ENCODE data around the gene TRIM65. TPM values are rescaled to one million over a fixed set of nuclear protein-coding genes. Genes with fewer than 3 reads are reported as not detected.

The TRIM65 gene
- total and polyA plus RNA-seq, 4 donors: 11.7 to 24.8 (median 18.1) TPM

GRCh38 chr17:75919611-75920010, 22.9 kb upstream of the TRIM65 start:
- DNase-seq (ENCODE audit: low read depth in 4 of 6, low spot score in 6 of 6): no peak
- Histone ChIP-seq H3K4me3 (ENCODE audit: low read depth, low read length) (no peak overlapping the region), H3K36me3 (ENCODE audit: control insufficient read depth, insufficient read depth, low read length) (peaks cover 76% of the 10 kb centered on the region), H3K9me3 (ENCODE audit: control insufficient read depth, insufficient read depth, low read length) (no peaks in the 10 kb centered on the region), H3K4me1 (ENCODE audit: control insufficient read depth, insufficient read depth, low read length) (no peaks in the 10 kb centered on the region), H3K27ac (ENCODE audit: low read depth, low read length) (no peak overlapping the region), H3K27me3 (ENCODE audit: control insufficient read depth, insufficient read depth, low read length) (no peaks in the 10 kb centered on the region)
- WGBS (ENCODE audit: insufficient coverage): 91% methylated on average over 22 of the region's 22 CpGs

- Histone ChIP-seq H3K4me3 (ENCODE audit: low read depth, low read length) (no peak overlapping the region), H3K36me3 (ENCODE audit: control insufficient read depth, insufficient read depth, low read length) (peaks cover 79% of the 10 kb centered on the region), H3K27me3 (ENCODE audit: control insufficient read depth, insufficient read depth, low read length) (no peaks in the 10 kb centered on the region), H3K27ac (ENCODE audit: low read depth, low read length) (no peak overlapping the region), H3K9me3 (ENCODE audit: control insufficient read depth, insufficient read depth, low read length) (no peaks in the 10 kb centered on the region), H3K4me1 (ENCODE audit: control insufficient read depth, insufficient read depth, low read length) (no peaks in the 10 kb centered on the region)
- DNase-seq (ENCODE audit: low read depth in 4 of 6, low spot score in 6 of 6): no peak
- WGBS (ENCODE audit: insufficient coverage): 95% methylated on average over 24 of the region's 31 CpGs
These were observed 21.2 kb upstream of the TRIM65 start for GRCh38 chr17:75917917-75918445.

GRCh38 chr17:75917141-75917916, 20.6 kb upstream of the TRIM65 start:
- Histone ChIP-seq H3K4me1 (ENCODE audit: control insufficient read depth, insufficient read depth, low read length) (no peaks in the 10 kb centered on the region), H3K36me3 (ENCODE audit: control insufficient read depth, insufficient read depth, low read length) (peaks cover 72% of the 10 kb centered on the region), H3K27me3 (ENCODE audit: control insufficient read depth, insufficient read depth, low read length) (no peaks in the 10 kb centered on the region), H3K4me3 (ENCODE audit: low read depth, low read length) (no peak overlapping the region), H3K9me3 (ENCODE audit: control insufficient read depth, insufficient read depth, low read length) (no peaks in the 10 kb centered on the region), H3K27ac (ENCODE audit: low read depth, low read length) (no peak overlapping the region)
- DNase-seq (ENCODE audit: low read depth in 4 of 6, low spot score in 6 of 6): no peak
- 88% methylated on average over 21 of the region's 23 CpGs for WGBS (ENCODE audit: insufficient coverage)

GRCh38 chr17:75915268-75915667, 18.5 kb upstream of the TRIM65 start:
- 91% methylated on average over 6 of the region's 8 CpGs for WGBS (ENCODE audit: insufficient coverage)
- Histone ChIP-seq H3K27me3 (ENCODE audit: control insufficient read depth, insufficient read depth, low read length) (no peaks in the 10 kb centered on the region), H3K4me3 (ENCODE audit: low read depth, low read length) (no peak overlapping the region), H3K27ac (ENCODE audit: low read depth, low read length) (no peak overlapping the region), H3K36me3 (ENCODE audit: control insufficient read depth, insufficient read depth, low read length) (peaks cover 71% of the 10 kb centered on the region), H3K4me1 (ENCODE audit: control insufficient read depth, insufficient read depth, low read length) (peaks cover 4% of the 10 kb centered on the region), H3K9me3 (ENCODE audit: control insufficient read depth, insufficient read depth, low read length) (no peaks in the 10 kb centered on the region)
- no peak for DNase-seq (ENCODE audit: low read depth in 4 of 6, low spot score in 6 of 6)

GRCh38 chr17:75914643-75915267, 18.0 kb upstream of the TRIM65 start:
- Histone ChIP-seq H3K9me3 (ENCODE audit: control insufficient read depth, insufficient read depth, low read length) (no peaks in the 10 kb centered on the region), H3K27me3 (ENCODE audit: control insufficient read depth, insufficient read depth, low read length) (no peaks in the 10 kb centered on the region), H3K4me3 (ENCODE audit: low read depth, low read length) (no peak overlapping the region), H3K27ac (ENCODE audit: low read depth, low read length) (no peak overlapping the region), H3K36me3 (ENCODE audit: control insufficient read depth, insufficient read depth, low read length) (peaks cover 71% of the 10 kb centered on the region), H3K4me1 (ENCODE audit: control insufficient read depth, insufficient read depth, low read length) (peaks cover 8% of the 10 kb centered on the region)
- no peak for DNase-seq (ENCODE audit: low read depth in 4 of 6, low spot score in 6 of 6)
- WGBS (ENCODE audit: insufficient coverage): 91% methylated on average over 34 of the region's 34 CpGs

- no peaks in the 10 kb centered on the region for H3K9me3 ChIP-seq (ENCODE audit: control insufficient read depth, insufficient read depth, low read length)
- no peak overlapping the region for H3K27ac ChIP-seq (ENCODE audit: low read depth, low read length)
- H3K4me1 ChIP-seq (ENCODE audit: control insufficient read depth, insufficient read depth, low read length): peaks cover 8% of the 10 kb centered on the region
- 92% methylated on average over 31 of the region's 32 CpGs for WGBS (ENCODE audit: insufficient coverage)
- no peak for DNase-seq (ENCODE audit: low read depth in 4 of 6, low spot score in 6 of 6)
- no peak overlapping the region for H3K4me3 ChIP-seq (ENCODE audit: low read depth, low read length)
- peaks cover 70% of the 10 kb centered on the region for H3K36me3 ChIP-seq (ENCODE audit: control insufficient read depth, insufficient read depth, low read length)
- H3K27me3 ChIP-seq (ENCODE audit: control insufficient read depth, insufficient read depth, low read length): no peaks in the 10 kb centered on the region
These were observed 16.9 kb upstream of the TRIM65 start for GRCh38 chr17:75913537-75914210.

GRCh38 chr17:75910699-75911098, 13.9 kb upstream of the TRIM65 start:
- H3K9me3 ChIP-seq (ENCODE audit: control insufficient read depth, insufficient read depth, low read length): no peaks in the 10 kb centered on the region
- H3K36me3 ChIP-seq (ENCODE audit: control insufficient read depth, insufficient read depth, low read length): peaks cover 53% of the 10 kb centered on the region
- H3K27ac ChIP-seq (ENCODE audit: low read depth, low read length): no peak overlapping the region
- DNase-seq (ENCODE audit: low read depth in 4 of 6, low spot score in 6 of 6): no peak
- no peak overlapping the region for H3K4me3 ChIP-seq (ENCODE audit: low read depth, low read length)
- WGBS (ENCODE audit: insufficient coverage): 66% methylated on average over 6 of the region's 6 CpGs
- no peaks in the 10 kb centered on the region for H3K27me3 ChIP-seq (ENCODE audit: control insufficient read depth, insufficient read depth, low read length)
- peaks cover 15% of the 10 kb centered on the region for H3K4me1 ChIP-seq (ENCODE audit: control insufficient read depth, insufficient read depth, low read length)

- H3K4me3 ChIP-seq (ENCODE audit: low read depth, low read length): no peak overlapping the region
- H3K4me1 ChIP-seq (ENCODE audit: control insufficient read depth, insufficient read depth, low read length): peaks cover 22% of the 10 kb centered on the region
- peaks cover 48% of the 10 kb centered on the region for H3K36me3 ChIP-seq (ENCODE audit: control insufficient read depth, insufficient read depth, low read length)
- no peak overlapping the region for H3K27ac ChIP-seq (ENCODE audit: low read depth, low read length)
- H3K9me3 ChIP-seq (ENCODE audit: control insufficient read depth, insufficient read depth, low read length): no peaks in the 10 kb centered on the region
- no peaks in the 10 kb centered on the region for H3K27me3 ChIP-seq (ENCODE audit: control insufficient read depth, insufficient read depth, low read length)
- no CpG with 5 or more reads among the region's 11 CpGs for WGBS (ENCODE audit: insufficient coverage)
- DNase-seq (ENCODE audit: low read depth in 4 of 6, low spot score in 6 of 6): no peak
These were observed 13.1 kb upstream of the TRIM65 start for GRCh38 chr17:75909812-75910274.

- H3K27ac ChIP-seq (ENCODE audit: low read depth, low read length): no peak overlapping the region
- H3K4me3 ChIP-seq (ENCODE audit: low read depth, low read length): no peak overlapping the region
- 94% methylated on average over 10 of the region's 14 CpGs for WGBS (ENCODE audit: insufficient coverage)
- H3K27me3 ChIP-seq (ENCODE audit: control insufficient read depth, insufficient read depth, low read length): no peaks in the 10 kb centered on the region
- peaks cover 24% of the 10 kb centered on the region for H3K4me1 ChIP-seq (ENCODE audit: control insufficient read depth, insufficient read depth, low read length)
- H3K9me3 ChIP-seq (ENCODE audit: control insufficient read depth, insufficient read depth, low read length): no peaks in the 10 kb centered on the region
- peaks cover 42% of the 10 kb centered on the region for H3K36me3 ChIP-seq (ENCODE audit: control insufficient read depth, insufficient read depth, low read length)
- DNase-seq (ENCODE audit: low read depth in 4 of 6, low spot score in 6 of 6): no peak
These were observed 12.5 kb upstream of the TRIM65 start for GRCh38 chr17:75909051-75909811.
